ENCODE measurements around the gene DGAT2.

Gene DGAT2

DNA sequence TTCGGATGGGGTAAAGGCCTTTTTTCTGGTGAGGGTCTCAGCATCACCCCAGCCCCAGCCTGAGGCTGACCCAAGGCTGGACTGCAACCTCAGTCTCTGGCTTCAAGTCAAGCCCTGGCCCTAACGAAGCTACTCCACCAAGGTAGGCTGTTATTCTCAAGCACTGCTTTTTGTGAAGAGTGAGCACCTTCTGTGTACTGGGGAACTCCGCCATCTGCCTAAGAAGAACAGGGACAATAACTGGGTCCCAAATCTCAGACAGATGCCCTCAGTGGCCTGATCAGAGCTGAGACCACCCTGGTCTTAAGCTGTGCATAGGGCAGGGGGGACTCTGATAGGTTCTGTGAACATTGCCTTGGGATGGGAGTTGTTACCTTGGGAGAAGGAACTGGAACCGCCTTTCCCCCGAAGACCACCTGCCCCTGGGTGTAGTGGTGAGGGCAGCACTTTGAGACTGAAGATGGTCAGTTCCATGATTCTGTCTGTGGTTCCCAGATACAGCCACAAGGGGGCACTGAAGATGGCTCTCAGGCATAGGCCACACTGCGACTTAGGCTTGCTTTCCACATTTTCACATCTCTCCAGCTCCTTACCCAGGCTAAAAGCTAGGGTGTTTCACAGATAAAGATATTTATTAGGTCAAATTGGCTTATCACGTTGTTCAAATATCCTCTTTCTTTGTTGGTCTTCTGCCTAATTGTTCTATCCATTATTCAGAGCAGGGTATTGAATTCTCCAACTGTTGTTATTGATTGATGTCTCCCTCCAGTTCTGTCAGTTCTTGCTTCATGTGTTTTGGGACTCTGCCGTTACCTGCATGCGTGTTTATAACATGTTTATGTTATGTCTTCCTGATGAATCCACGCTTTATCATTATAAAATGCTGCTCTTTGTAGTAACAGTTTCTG, 34.6 kb downstream of the DGAT2 start:
- peak; percentile 64 for DNase-seq

DNA sequence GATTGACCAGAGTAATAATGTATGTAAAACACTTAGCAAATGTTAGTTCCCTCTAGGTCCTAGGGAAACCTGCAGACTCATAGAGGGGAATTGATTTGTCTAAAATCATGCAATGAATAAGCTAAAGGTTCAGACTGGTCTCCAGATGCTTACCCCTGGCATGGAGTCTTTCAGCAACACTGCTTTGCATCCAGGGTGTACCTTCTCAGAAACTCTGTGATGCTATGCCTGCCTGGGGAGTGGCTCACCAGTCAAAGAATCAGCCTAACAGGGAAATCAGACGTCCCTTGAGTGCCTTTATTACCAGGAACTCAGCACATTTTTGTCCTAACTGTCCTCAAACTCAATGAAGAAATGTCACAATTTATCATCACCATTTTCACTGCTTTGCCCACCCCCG, 40.5 kb downstream of the DGAT2 start:
- no peak for DNase-seq

DNA sequence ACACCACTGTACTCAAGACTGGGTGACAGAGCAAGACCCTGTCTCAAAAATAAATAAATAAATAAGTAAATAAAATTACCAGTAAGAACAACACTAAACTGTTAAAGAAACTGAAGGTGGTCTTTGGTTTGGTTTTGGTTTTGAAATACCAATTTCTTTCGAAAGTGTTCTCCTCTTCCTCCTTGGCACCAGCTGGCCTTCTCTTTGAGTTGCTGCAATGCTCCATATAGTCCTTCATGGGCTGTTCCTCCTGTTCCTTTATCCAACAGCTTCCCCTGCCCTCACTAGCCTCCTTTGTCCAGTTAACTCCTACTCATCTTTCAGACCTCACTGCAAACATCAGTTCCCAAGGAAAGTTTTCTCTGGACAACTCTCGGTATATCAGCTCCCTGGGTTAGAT, 41.4 kb downstream of the DGAT2 start:
- DNase-seq = no peak

DNA sequence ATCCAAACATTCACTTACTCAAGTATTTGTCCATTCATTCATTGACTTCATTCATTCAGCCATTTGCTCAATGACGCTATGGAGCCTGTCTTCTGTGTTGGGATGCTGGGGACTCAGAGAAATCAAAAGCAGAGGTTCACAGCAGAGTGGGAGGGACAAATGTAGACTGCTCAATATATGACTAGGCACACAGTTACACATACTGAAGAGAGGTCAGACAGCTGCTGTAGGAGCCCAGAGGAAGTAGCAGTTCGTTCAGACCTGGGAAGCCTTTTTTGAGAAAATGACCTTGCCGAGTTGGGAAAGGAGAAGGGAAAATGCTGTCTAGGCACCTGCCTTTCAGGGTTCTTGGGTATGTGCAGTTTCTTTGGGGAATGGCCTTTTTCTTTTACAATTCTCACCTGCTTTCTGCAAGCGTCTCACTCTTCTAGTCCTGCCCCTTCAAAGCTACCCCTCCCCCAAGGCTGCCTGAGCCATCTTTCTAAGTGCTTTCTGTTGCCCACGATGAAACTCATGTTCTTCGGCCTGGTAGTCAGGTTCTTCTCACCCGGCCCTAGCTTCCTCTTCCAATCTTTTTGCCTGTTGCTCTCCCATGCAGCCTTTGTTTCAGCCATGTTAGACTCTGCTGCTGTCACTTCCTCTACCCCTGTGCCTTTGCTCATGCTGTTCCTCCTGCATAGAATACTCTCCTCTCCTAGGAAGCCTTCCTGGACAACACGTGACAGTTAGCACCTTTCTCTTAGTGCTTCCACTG, 42.2 kb downstream of the DGAT2 start:
- DNase-seq = no peak

DNA sequence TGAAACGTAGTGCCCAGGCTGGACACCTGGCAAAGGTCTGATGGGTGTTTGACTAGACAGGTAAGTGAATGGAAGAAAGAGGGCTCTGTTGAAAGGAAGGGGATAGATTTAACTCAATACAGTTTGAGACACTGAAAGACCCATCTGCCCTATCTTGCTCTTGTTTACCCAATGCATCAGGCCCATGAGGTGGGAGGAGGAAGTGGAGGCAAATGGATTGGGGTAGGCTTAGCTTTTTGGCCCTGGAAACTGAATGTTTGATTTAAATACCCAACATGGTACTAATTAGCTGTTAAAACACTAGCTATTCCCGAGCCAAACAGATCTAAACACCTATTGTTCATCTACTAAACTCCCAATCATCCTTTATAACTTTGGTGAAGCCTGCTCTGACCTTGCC, 42.9 kb downstream of the DGAT2 start:
- DNase-seq = no peak

DNA sequence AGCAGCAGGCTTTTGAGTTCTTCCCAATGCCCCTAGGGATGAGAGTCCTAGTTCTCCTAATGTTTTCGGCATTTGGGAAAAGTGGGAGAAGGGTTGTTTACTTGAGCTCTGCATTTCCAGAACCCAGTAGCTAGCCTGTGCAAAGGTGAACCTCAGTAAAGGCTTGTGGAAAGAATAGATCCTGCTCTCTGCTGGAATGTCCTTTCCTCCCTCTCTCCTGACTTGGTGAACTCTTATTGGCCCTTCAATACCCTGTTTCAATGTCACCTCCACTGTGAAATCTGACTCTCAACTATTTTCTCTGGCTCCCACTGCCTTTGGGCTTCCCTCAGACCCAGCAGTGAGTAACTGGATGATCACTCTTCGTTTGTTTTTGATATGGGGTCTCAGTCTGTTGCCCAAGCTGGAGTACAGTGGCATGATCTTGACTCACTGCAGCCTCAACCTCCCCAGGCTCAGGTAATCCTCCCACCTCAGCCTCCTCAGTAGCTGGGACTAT, 44.0 kb downstream of the DGAT2 start:
- DNase-seq = no peak

DNA sequence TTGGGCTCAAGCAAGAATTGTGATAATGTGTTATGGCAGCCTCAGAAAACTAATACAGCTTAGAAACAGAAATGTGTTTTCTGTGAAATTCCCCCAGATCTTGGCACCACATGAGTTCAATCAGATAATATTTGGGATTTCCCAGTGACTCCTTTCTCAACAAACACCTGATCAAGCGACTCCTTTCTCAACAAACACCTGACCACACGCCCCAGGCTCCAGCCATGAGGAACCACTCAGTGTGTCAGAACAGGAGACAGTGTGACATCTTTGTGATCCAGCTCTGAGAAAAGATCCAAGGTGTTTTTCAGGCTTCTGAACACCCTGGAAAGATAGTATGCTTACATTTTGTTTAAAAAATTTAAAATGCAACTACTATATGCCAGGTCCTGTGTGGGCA, 44.5 kb downstream of the DGAT2 start:
- DNase-seq = no peak

DNA sequence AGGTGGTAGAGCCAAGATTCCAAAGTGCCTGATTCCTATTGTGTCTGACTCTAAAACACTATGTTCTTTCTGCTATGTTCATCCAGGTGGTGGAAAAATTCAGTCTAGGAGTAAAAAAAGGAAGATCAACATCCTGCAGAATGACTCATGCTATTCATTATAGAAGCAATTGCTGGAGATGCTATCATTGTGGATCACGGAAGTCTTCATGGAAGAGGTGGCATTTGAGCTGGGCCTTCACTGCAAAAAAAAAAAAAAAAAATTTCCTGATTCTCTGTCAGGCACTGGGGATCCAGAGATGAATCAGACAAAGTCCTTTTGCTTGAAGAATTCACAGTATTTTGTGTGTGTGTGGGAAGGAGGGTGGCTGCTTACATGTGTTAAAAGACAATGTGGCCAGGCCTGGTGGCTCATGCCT, 45.1 kb downstream of the DGAT2 start:
- no peak for DNase-seq

DNA sequence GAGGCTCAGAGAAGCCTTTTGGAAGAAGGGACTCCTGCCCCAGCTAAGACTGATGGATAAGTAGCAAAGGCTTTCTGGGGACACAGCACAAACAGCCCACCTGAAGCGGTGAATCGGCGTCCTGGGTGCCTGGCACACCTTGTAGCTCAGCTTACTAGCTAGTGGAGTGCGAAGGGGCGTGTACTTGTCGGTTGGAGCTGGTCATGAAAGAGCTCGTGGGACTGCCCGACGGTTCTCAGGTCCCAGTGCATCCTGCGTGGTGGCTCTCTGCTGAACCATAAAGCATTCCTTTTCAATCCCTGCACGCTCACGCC, 45.7 kb downstream of the DGAT2 start:
- DNase-seq = no peak

DNA sequence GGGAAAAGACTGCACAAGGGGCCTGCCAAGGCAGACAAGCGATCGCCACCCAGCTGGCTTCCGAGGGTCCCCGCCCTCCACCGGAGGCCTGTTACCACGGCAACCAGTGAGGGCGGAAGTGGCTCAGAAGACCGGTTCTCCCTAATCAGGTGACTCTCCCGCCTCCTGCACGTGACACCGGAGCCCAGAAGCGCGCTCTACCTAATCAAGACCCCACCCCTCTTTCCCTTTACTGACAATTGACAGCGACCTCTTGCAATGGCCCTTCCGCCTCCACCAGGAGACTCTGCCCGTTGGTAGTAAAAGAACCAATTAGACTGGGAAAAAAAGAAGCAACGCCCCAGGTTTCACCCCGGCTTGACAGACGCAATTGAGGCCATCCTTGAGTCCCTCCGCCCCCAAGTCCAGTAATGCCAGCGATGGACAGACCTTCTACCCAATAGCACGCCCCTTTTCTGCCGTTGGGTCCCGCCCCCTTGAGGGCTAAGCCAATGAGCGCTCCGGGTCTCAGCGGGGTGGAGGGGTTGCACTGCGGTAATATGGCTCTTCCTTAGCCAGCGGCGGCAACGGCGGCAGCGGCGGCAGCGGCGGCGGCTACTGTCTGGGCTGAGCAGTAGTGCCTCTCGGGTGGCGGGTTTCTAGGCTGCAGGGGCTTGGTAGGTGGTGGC, 46.2 kb downstream of the DGAT2 start, which contains the start of gene UVRAG:
Gene UVRAG, plus strand, starts transcription at position 534 of the 668 bp plus-strand sequence. CDS start 198 bp downstream, outside the sequence.
- peak; percentile 96 for DNase-seq

DNA sequence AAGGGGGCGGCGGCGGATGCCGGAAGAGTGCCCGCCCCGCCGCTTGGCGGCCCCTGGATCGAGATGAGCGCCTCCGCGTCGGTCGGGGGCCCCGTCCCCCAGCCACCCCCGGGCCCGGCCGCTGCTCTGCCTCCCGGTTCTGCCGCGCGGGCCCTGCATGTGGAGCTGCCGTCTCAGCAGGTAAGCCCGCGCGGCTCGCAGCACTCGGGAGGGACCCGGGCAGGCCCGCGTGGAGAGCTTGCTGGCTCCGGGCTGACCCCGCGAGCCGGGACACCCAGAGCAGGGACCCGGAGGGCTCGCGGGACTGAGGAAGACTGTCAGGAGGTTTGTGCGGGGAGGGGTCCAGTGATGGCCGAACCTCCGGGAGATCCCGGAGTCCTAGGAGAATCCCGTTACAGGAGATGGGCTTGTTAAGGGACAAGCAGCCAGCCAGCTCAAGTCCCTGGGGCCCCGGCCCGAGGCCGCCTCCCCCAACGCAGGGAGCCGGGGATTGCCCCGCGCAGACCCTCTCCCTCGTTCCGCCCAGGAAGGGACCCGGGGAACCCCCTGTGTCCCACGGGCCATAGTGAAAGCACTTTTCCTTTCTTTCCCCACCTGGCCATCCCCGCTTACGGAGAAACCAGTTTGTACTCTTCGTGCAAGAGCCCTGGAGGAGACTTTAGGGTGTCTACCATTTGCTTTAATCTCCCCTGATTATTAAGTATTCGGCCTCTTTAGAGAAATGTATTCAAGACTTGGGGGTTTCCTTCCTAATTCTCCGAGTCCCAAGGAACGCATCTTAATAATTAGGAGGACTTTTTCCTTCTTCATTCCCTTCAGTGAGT, 47.0 kb downstream of the DGAT2 start:
- peak; percentile 43 for DNase-seq

DNA sequence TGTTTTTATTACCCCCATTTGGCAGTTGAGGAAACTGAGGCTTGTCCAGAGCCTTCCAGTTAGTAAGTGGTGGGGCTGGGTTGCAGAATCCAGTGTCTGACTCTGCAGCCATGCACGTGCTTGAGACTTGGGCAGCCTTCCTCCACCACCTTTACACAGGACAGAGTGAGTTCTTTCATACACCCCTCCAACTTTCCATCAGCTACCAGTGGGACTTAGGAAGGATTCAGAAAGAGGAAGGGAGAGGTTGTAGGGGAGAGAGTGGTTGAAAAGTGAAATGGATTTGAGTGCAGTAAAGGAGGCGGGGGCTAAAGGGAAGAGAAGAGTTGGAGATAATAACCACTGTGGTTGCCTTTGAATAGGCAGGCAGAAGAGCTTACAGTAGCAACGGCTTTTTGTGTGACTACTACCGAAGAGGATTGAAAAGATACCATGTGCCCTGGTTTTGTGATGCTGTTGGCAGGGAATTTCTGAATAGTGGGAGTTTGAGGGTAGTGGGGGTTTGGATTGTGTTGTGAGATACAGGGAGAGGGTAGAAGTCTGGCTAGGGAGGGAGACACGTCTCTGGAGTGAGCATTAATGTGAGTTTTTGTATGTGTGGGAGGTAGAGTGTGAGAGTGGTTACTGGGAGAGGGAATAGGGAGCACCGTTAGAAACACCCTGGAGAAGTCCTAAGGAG, 48.1 kb downstream of the DGAT2 start:
- no peak for DNase-seq

DNA sequence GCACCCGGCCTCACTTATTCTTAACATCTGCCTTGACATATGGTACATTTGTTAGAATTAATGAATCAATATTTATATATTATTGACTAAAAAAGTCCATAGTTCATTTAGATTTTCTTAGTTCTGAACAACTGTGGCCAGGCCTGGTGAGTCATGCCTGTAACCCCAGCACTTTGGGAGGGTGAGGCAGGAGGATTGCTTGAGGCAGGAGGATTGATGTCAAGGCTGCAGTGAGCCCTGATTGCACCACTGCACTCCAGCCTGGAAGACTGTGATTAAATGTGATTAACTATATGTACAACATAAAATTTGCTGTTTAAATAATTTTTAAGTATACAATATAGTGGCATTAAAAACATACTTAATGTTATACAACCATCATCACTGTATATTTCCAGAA, 52.1 kb downstream of the DGAT2 start:
- no peak for DNase-seq

DNA sequence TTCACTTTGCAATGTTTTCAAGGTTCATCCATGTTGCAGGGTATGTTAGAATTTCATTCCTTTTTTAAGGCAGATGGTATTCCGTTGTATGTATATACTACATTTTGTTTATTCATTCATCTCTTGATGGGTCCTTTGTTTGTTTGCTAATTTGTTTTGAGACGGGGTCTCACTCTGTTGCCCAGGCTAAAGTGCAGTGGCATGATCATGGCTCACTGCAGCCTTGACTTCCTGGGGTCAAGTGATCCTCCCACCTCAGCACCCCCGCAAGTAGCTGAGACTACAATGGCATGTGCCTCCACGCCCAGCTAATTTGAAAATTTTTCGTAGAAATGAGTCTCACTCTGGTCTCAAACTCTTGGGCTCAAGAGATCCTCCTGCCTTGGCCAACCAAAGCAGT, 52.6 kb downstream of the DGAT2 start:
- no peak for DNase-seq

DNA sequence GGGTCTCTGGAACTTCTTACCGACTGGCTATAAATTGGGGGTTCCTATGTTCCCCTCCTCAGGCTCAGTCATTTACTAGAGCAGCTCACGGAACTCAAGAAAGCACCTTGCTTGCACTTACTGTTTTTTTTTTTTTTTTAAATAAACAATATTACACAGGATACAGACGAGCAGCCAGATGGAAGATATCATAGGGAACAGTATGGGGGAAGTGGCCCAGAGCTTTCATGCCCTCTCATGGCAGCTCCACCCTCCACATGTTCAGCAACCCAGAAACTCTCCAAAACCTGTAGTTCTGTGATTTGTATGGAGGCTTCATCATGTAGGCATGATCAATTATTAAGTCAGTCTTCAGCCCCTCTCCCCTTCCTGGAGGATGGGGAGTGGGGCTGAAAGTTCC, 54.0 kb downstream of the DGAT2 start:
- DNase-seq = no peak

DNA sequence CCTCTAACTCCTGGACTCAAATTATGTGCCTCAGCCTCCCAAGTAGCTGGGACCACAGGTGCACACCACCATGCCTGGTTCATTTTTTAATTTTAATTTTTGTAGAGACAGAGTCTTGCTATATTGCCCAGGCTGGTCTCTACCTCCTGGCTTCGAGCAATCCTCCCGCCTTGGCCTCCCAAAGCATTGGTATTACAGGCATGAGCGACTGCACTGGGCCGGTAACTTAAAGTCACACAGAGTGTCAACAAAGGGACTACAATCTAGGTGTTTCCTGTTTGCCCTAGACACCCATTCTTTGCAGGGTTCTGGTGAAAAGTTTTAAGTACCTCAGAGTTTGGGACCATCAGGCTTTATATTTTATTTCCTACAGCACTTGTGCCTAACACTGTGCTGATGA, 54.8 kb downstream of the DGAT2 start:
- DNase-seq = no peak

DNA sequence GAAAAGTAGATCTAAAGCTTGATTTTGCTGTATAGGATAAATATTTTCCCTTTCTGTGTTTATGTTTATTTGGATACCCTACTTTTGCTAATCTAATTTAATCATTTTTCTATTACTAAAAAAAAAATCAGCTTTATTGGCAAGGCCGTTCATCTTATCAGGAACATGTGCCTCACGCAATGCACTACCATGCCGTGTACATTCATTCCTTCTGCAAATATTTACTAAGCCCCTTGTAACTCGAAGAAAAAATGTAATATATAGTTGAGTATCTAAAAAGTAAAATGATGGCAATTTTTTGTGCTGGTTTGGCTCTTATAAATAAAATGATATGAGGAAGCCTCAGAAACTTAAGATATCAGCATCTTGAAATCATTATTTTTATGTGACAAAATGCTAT, 55.4 kb downstream of the DGAT2 start:
- DNase-seq = no peak

DNA sequence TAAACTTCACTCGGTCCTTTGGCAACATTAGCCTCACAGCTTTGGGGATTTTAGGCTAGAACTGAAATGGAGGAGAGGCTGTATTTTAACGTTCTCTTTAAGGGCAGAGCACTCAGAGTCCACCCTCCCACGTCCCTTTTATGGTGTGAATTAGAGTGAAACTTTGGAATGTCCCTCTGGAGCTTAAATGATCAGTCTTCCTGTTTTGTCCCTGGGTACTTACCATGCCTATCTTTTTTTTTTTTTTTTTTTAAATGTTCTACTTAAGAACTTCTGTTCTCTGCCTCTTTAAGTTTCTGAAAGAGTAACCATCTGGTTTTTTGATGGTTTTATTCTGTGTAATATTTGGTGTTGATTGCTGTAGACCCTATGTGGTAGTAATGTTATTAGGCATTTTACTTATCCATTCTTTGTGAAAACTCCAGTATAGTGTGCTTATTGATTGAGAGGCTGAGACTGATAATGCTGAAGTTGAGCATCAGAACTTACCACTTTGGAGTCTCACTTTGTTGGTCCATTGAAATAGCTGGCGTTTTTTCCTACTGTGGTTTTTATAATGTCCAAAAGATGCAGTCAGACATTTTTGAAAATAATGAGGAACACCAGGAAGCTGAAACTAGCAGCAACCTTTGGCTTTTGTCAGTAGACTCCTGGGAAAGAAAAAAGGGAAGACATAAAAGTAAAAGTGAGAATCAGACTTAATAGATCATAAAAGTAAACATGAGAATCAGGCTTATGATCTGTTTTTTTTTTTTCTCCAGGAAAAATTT, 58.1 kb downstream of the DGAT2 start:
- no peak for DNase-seq

DNA sequence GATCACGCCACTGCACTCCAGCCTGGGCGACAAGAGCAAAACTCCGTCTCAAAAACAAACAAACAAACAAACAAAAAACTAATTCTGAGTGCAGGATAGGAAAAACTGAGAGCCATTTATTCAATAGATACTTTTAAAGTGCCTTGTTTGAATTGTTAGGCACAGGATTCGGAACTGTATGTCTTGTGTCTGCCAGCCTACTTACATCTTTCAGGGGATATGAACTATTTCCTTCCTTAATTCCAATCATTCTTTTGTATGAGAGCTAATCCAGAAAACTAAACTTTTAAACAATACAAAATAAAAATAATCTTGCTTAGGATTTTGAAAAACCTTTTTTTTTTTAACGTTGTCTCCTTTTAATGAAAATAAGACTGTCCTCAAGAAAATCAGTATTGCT, 59.0 kb downstream of the DGAT2 start:
- no peak for DNase-seq

DNA sequence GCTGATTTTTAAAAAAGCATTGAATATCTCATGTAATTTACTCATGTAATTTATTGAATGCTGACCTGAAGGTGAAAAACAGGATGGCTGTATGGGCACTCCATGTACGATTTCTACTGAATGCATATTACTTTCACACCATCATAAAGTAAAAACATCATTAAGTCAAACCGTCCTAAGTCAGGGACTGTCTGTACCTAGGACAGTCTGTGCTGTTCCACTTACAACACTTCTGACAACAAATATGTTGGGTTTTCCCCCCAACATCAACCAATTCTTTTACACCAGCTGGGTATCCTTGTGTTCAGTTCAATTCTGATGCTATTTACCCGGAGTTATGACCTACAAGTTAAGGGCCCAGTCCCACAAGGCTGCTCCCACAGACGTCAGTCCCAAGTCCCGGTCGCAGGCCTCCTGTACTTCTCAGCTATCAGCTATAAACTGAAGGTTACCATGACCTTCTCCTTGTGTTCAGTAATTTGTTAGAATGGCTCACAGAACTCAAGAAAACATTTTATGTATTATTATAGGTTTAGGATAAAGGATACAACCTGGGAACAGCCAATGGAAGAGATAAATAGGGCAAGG, 63.4 kb downstream of the DGAT2 start:
- no peak for DNase-seq

DNA sequence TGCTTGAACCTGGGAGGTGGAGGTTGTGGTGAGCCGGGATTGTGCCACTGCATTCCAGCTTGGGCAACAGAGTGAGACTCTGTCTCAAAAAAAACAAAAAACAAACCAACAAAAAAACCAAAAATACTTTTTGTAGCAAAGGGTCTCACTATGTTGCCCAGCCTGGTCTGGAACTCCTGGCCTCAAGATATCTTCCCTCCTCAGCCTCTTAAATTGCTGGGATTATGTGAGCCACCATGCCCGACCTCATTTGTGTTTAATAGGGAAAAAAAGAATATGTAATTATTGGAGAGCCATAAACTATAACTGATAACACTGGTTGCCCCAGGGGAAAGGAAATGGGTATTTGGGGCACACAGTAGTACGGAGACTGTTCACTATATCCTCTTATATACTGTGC, 66.2 kb downstream of the DGAT2 start:
- no peak for DNase-seq
